Sciatic nerve (tissue), 2 donors: Measurements from ENCODE around the gene STAT2. TPM values are rescaled to one million over a fixed set of nuclear protein-coding genes. Genes with fewer than 3 reads are reported as not detected.
"Not testable (repeated sequence)": the region's sequence is repeated elsewhere in the genome, so short reads cannot be mapped to it uniquely, and the experiment has no call there.

ENCODE experiments used
- ATAC-seq: fragments of 200-7000 bp; cut with Tn5 transposase; one replicate; pipeline ENCODE4 v1.9.1; 2020; ENCODE audit warnings: mild to moderate bottlenecking, moderate library complexity
- DNase-seq: peaks from one replicate; pipeline ENCODE4 v3.0.0-alpha.2; 2020; ENCODE audit warnings: low spot score
- intact Hi-C: fragments of 100-400 bp; cut with DNase I; formaldehyde crosslinking; loops from one replicate; pipeline ENCODE4 v1.14.2; 2022
- total RNA-seq: library from RNA; stranded (reverse); fragmentation: NEBNext Ultra II Directional; extraction: Animal tissue kit (Norgen Biotek cat#: 25700); gene quantifications from one replicate; pipeline ENCODE4 v1.2.1, GENCODE V29; 2021
- donor health status: DM: no; HTN: no; CAD: no.
- donor health status: DM: no; HTN: no; CAD: no.

Gene STAT2
- total RNA-seq, 1 donor from 2014 or later = 195 TPM

- intact Hi-C loops = no loop called here
- peak; percentile 99 for ATAC-seq
- peak; percentile 96 for DNase-seq
Observed at GRCh38 chr12:56333679-56334489, 26.0 kb downstream of the STAT2 start, which contains the start of gene PAN2. Gene PAN2, minus strand, starts transcription at chr12:56334000. Its CDS starts 906 bp downstream, at chr12:56333094.

DNA sequence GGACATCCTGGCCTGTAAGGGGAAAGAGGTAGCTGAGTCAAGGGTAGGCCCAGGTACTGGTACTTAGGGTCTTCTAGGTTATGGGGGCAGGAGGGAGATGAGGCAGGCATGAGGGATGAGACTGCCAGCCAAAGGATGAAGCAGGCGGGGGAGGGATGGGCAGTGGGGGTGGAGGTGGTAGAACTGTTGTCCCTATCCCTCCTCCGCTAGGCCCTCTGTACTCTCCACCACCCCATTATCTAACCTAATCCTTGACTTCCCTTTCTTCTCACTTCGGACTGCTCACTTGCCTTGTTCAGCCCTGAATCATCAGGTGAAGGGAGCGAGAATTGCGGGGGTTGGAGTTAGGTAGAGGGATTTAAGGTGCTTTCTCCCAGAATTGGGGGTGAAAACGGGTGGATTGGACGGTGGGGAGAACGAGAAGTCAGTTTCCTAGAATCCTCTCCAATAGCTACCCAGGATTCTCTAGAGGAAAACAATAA, 26.7 kb downstream of the STAT2 start:
- intact Hi-C loops = no loop called here
- ATAC-seq = peak; percentile 16
- no peak for DNase-seq

DNA sequence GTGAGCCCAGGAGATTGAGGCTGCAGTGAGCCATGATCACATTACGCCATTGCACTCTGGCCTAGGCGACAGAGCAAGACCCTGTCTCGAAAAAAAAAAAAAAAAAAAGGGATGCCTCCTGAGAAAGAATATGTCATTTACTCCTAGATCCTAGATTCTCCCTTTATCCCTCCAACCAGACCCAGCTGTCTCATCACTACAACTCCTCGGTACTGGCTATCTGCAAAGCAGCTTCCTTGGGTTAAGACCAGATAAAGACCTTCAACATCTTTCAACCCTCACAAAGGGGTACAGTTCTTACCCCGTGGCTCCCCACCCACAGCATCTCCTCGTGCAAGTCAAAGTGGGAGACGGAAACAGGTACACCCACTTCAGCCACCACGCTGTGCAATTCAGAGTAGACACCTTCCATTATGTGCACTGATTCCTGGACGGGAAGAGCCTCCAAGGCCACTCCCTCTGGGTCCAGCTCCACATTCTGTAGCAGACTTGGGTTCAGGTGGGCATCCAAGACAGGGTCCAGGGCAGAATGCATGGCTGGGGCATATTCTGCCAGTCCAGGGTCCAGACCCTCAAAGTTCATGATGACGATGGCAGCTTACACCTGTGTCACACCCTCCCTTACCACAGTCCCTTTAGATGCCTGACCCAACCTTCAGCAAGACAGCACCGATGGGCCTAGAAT, 27.3 kb downstream of the STAT2 start:
- DNase-seq = no peak
- ATAC-seq = no peak
- intact Hi-C loops = no loop called here

DNA sequence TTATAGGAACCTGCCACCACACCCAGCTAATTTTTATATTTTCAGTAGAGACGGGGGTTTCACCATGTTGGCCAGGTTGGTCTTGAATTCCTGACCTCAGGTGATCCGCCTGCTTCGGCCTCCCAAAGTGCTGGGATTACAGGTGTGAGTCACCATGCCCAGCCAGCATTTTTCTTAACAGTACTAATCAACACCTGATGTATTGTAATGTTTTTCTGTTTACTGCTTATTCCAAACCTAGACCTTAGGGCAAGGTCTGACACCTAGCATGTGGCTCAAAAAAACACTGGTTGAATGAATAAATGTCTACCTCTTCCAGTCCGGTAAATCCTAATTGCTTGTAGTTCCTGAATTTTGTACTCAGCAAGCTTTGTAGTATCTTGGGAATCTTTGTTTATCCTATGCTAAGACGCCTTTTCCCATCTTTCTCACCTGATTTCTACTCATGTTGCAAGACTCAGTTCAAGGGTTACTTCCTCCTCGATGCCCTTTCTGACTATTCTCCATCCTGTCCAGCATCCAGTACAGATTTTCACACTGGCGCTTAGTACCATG, 28.9 kb downstream of the STAT2 start:
- intact Hi-C loops = no loop called here
- ATAC-seq (no peak), DNase-seq (no peak)

DNA sequence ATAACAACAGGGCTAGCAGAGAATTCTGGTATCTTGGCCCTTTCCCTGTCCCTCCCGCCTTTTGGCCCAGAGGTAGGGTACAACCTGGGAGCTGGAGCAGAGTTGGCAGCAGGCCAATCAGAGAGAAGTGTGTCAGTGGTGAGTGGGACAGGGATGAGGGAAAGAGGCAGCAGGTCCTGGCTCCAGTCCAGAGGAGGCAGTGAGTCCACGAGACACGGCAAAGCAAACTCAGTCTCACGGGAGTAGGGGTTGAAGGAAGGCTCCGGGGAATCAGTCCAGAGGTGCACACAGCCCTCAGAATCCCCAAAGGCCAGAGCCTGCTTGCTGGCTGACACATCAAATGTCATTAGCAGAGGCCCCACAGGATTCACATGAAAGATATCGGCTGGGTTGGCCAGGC, 33.4 kb downstream of the STAT2 start:
- DNase-seq (peak; percentile 63), ATAC-seq (peak; percentile 14)
- intact Hi-C loops = no loop called here

- no peak for DNase-seq
- ATAC-seq = no peak
- intact Hi-C loops = no loop called here
Observed at GRCh38 chr12:56326126-56326525, 33.8 kb downstream of the STAT2 start.

- intact Hi-C loops = no loop called here
- DNase-seq (no peak), ATAC-seq (no peak)
Observed at GRCh38 chr12:56324206-56324605, 35.7 kb downstream of the STAT2 start.

- ATAC-seq, DNase-seq, intact Hi-C loops: not testable (repeated sequence)
Observed at GRCh38 chr12:56321610-56322009, 38.3 kb downstream of the STAT2 start.

DNA sequence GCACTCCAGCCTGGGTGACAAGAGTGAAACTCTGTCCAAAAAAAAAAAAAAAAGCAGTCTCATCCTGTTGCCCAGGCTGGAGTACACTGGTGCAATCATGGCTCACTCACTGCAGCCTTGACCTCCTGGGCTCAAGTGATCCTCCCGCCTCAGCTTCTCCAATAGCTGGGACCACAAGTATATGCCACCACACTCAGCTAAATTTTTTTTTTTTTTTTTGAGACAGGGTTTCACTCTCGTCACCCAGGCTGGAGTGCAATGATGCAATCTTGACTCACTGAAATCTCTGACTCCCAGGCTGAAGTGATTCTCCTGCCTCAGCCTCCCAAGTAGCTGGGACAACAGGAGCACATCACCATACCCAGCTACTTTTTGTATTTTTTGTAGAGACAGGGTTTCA, 38.9 kb downstream of the STAT2 start:
- intact Hi-C loops = no loop called here
- ATAC-seq = no peak
- no peak for DNase-seq

DNA sequence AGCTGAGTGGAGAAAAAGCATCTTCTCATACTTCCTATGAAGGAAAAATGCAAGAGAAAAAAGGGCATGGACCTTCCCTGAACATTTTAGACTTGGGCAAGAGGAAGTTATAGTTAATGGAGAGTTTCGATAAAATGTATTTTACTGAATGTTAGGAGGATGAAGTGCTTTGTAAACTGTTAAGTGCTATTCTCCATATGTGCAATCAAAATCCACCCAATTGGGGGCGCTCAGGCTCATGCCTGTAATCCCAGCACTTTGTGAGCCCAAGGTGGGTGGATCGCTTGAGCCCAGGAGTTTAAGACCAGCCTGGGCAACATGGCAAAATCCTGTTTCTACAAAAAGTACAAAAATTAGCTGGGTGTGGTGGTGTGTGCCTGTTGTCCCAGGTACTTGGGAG, 42.2 kb downstream of the STAT2 start:
- no peak for DNase-seq
- intact Hi-C loops = no loop called here
- no peak for ATAC-seq

DNA sequence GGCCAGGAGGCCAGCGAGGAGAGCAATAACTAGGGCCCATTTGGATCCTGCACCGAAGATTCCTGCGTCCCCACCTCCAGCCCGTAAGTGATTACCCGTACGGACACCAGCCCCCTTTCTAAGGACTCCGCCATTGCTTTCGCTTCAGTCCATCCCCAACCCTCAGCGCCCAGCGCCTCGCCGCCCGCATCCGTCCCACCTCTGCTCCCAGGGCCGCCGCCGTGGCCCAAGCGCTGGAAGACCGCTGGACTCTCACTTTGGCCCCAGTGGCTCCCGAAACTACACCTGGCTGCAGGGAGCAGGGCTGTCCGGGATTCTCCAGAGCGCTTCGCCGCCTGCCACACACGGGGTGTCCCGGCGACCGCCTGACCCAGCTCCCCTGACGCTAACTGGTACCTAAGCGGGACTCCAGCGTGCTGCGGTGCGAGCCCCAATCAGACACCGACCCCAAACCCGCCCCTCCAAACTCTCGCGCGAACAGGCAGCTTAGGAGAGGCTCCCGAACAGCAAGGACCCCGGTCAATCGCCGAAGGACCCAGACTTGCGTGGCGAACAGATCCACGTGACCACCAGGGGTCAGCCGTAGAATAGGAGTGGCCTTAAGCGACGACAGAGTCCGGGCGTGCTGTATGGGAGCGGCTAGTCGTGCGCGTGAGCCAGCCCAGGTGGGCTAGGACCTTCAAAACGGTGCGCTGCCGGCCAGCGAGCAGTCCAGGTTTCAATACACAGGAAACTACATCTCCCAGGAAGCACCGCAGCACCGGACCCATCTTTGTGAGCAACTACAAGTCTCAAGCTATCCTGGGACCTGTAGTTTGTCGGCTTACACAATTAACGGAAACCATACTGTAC, 44.1 kb downstream of the STAT2 start, which contains the start of gene CNPY2:
TSS of gene CNPY2 (minus strand) at position 367 of the 852 bp plus-strand sequence. CDS start 771 bp downstream, outside the sequence.
- ATAC-seq (peak; percentile 97), DNase-seq (peak; percentile 96)
- intact Hi-C loops = no loop called here

DNA sequence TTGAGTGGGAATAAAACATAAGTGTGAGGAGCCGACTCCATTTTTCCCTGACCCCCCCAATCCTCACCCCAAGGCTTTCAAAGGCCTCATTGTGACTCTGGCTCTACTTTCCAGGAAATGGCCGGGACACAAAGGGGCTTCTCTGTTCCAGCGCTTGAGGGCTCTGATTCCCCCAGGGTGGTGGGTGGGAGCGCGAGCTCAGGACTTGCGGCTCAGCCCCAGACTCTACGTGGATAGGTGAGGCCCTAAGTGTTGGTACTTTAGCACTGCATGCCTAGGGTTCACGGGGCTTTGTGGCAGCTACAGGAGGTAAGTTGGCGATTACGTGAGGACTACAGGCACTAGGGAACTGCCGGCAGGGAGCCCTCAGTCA, 44.7 kb downstream of the STAT2 start:
- ATAC-seq (no peak), DNase-seq (peak; percentile 62)
- intact Hi-C loops = no loop called here

- ATAC-seq (no peak), DNase-seq (no peak)
- intact Hi-C loops = no loop called here
Observed at GRCh38 chr12:56311003-56311402, 48.9 kb downstream of the STAT2 start.

GRCh38 chr12:56308714-56309113, 51.2 kb downstream of the STAT2 start:
- intact Hi-C loops = no loop called here
- no peak for ATAC-seq
- no peak for DNase-seq

- DNase-seq (no peak), ATAC-seq (no peak)
- intact Hi-C loops = no loop called here
Observed at GRCh38 chr12:56307221-56307965, 52.5 kb downstream of the STAT2 start.

- intact Hi-C loops = no loop called here
- no peak for ATAC-seq
- no peak for DNase-seq
Observed at GRCh38 chr12:56304872-56305590, 54.9 kb downstream of the STAT2 start.

DNA sequence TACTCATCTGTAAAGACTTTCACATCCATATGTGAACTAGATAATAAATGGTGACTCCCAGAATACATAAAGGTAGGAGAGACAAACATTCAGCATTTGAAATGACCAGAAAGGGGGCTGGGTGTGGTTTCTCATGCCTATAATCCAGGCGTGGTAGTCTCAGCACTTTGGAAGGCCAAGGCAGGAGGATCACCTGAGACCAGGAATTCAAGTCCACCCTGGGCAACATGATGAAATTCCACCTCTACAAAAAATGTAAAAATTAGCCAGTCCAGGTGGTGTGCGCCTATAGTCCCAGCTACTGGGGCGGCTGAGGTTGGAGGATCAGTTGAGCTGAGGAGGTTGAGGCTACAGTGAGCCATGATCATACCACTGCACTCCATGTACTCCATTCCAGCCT, 55.6 kb downstream of the STAT2 start:
- ATAC-seq (no peak), DNase-seq (no peak)
- intact Hi-C loops = no loop called here
